NCI-H748 (cell line): ENCODE measurements around the gene FRMD4A.

Source experiments
- DNase-seq: peaks from one replicate; lab custom pipeline; 2025; ENCODE audit not compliant: unreplicated experiment; lab: John Stamatoyannopoulos, UW

FRMD4A gene

DNA sequence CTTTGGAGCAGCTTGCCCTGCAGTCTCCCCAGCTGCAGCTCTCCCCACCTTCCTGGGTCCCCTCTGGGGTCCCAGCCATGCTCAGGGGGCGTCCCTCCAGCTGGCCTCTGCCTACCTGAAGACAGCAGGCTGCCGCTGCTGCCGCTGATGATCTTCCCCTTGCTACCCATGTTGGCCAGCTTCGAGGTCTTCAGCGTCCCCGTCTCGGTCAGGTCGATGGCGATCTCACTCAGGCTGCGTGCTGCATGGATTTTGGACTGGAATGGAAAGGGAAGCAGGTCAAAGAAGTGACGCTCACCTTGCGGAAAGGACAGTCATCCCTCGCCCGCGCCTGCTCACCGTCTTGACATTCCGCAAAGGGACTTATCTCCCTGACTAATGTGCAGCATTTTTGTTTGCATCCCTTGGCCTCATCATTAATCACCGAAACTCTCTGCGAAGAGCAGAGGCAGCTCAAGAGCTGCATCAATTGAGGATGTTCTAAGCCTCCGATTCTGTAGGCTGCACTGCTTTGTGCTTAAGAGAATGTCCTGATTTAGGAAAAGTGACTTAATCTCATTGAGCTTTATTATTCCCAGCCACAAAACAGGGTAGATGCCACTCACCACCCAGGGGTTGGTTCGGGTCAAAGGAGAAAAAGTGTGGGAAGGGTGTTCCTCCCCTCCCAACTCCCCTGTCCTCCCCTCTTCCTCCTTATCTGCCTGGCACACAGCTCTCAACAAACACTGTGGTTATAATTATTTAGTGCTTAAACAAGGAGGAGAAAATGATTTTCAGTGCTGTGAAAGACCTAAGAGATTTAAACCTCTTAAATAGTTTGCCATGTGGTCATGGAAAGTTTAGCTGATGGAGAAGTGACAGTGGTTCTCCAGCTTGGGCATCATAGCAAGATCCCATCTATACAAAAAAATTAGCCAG lies 636.7 kb downstream of the FRMD4A start:
- DNase-seq: no peak

DNA sequence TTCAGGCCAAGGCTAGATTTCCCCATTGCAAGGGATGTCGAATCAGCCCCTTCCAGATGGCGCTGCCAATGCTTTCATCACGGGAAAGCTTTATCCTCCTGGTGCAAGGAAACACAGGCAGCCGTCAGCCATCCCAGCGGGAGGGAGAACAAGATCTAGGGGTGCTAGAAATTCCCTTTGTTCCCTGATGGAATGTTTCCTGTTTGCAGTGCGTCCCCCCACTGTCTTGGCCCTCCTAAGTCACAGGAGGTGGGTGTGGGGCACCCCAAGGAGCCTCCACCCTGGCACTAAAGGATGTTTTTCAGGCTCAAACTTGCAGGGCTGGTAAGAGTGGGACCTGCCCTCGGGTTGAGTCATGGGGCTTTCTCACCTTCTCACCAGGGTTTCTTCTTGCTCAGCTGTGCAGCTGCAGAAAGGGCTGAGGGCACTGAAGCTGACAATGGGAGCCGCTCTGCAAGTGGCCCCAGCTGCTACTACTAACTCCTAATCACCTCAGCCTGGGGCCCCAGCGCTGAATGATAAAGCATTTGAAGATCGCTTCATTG lies 640.4 kb downstream of the FRMD4A start:
- DNase-seq: no peak

DNA sequence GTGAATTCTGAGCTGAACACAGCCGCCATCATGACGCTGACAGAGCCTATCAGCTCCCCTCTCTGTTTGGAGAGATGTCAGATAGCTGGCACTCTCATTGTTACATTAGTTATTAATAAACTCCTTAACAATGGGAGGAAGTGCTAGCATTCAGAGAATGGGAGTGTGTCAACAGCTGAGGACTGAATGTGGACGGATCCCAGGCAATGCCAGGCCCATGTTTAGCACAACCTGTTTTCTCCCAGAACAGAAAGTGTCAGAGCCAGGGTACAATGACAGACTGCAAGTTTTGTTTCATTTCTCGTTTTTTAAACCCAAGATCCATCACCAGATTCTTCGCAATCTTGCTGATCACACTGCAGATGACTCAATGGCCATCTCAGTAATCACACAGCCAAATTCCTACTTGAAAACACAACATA lies 644.4 kb downstream of the FRMD4A start:
- DNase-seq: no peak

GRCh38 chr10:13685885-13686284 lies 644.8 kb downstream of the FRMD4A start:
- no peak for DNase-seq

DNA sequence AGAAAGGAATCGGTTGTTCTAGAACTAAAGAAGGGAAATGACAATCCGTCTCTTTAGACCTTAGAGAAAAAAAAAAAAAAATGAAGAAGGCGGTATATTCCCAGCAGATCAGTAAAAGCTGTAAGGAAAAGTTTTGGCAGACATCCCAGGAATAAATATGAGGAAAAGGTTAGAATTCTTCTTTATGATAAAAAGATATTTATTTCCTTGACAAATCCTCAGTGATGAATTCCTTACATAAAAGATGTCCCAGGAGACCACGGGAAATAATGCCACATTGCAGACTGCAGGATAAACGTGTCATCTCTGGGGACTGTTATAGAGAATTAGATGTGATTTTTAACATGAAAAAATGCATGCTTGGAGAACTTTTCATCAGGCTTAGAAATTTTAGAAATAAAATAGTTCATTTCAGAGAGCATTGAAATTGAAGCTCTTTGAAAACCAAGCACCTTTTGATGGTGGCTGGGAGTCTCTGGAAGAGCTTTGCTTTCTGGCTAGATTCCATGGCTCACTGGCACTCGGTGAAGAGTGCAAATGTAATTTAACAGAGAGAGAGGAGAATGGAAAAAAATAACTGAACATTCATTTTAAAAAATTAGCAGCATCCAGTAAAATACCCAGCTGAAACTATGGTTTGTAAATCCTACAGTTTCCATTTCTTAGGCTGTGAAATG lies 645.8 kb downstream of the FRMD4A start:
- no peak for DNase-seq

GRCh38 chr10:13684252-13684791 lies 646.4 kb downstream of the FRMD4A start:
- DNase-seq: no peak

- no peak for DNase-seq
Observed at GRCh38 chr10:13683017-13683416, 647.7 kb downstream of the FRMD4A start.

GRCh38 chr10:13681960-13682359 lies 648.8 kb downstream of the FRMD4A start:
- no peak for DNase-seq

DNA sequence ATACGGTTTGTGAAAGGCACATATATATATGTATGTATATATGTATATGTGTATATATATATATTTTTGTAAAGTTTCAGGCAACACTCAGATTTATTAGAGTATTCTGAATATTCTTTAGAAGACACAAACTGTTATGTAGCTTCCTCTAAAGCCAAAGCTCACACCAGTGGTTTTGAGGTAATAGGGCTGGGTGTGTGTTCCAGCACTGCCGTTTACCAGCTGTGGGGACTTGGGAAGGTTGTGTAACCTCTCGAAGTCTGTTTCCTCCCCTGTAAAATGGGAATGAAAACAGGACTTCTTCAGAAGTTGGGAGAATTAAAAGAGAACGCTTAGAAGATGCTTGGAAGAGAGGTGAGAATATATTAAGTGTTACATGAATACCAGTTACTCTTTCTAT lies 649.2 kb downstream of the FRMD4A start:
- no peak for DNase-seq

- peak; percentile 62 for DNase-seq
Observed at GRCh38 chr10:13681095-13681494, 649.6 kb downstream of the FRMD4A start.

DNA sequence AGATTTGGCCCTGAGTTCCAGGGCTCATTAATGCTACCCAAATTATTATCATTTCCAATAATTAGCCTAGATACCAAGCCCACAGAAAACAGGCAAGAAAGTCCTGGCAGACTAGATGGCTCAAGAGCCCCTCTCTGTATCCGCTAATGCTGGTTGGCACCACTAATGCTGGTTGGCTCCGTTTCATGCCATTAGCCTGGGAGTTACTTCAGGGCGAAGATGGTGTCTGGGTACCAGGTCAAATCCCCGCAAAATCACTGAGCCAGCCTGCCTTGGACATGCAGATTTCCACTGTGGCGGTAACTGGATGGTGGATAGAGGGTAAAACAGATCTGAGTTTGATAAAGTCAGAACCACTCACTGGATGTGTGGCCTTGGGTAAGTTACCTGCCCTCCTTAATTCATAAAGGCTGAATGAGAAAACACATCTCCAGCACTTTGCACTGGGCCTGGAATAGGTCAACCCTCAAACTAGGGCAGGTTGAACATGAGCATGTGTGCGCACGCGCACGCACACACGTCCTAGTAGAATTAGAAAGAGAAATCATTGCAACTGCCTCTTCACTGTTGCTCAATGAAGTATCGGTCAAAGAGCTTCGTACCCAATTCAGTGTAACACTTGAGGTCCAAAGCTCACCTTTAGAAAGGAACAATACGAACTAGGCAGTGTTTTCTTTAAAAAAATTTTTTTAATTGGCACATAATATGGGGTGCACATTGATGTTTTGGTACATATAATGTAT lies 652.5 kb downstream of the FRMD4A start:
- no peak for DNase-seq

- DNase-seq: no peak
Observed at GRCh38 chr10:13674645-13675588, 655.8 kb downstream of the FRMD4A start.

- no peak for DNase-seq
Observed at GRCh38 chr10:13673156-13673555, 657.6 kb downstream of the FRMD4A start.

- DNase-seq: no peak
Observed at GRCh38 chr10:13672548-13672947, 658.2 kb downstream of the FRMD4A start.

DNA sequence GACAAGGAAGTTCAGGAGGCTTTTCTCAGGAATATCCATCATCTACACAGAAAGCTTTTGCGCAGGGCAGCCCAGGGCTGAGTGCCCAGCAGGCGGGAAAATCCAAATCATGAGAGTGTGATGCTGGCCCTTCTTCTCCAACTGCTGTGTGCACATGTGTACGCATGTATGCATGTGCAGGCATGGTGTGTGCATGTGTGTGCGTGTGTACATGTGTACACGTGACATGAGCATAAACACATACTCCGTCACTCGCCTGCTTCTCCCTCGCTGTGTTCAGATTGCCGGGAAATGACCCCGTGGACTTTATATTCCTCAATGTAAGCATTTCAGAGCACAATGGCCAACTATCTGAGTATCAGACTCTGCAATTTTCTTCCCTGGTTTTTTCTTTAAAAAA lies 658.8 kb downstream of the FRMD4A start:
- no peak for DNase-seq

GRCh38 chr10:13670311-13670710 lies 660.4 kb downstream of the FRMD4A start:
- no peak for DNase-seq

DNA sequence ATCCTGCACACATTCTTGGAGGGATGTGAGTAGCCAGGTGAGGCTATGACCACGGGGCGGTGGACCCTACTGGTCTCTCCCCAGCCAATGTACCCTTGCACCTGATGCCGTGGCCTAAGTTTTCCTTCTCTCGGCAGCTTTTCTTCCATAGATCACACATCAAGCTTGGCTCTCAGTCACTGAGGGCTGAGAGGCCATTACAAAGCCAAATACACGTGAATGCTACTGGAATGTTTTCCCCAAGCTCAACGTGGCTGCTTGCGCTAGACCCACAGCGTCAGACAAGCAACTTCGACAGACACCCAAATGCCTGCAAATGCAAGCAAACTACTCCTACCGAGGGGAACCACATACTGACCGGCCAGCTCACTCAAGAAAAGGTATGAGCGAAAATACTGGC lies 660.8 kb downstream of the FRMD4A start:
- DNase-seq: no peak

DNA sequence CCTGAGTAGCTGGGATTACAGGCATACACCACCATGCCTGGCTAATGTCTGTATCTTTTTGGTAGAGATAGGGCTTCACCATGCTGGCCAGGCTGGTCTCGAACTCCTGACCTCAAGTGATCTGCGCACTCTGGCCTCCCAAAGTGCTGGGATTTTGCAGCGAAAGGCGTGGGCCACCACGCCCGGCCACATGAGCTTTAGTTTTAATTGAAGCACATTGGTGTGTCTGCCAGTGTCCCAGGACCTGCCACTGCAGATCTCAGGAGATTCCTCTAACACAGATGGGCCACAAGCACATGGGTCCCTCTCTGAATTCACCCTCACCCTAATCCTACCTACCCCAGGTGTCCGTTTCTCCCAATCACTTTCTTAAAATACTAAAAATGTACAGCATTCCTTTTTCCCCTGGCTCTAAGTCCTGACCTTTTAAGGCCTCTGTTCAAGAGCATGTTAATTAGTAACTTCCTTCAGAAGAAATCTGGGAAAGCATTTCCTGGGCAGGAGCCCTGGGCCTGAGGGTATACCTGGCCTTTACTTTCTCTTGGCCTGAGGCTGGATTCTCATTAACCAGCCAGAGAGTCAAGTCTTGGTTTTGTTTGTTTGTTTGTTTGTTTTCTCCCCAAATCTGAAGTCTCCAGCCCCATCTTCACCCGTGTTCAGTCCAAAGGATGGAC lies 661.4 kb downstream of the FRMD4A start:
- no peak for DNase-seq

DNA sequence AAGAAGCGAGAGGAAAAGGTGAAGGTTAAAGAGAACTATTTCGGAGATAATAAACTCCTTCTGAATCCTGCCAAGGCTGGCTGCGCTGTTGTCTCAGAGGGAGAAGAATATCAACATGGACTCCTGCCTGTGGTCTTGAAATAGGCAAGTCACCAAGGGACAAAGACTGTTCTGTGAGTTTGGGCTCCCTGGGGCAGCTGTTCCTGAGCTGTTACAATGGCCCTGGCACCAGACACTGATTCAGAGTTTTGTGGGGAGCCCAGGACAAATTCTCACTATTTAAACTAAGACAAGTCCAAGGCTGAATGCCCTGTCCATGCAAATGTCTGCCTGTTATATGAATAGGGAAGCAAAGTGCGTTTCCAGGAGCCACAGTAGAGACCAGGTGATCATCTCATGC lies 662.6 kb downstream of the FRMD4A start:
- no peak for DNase-seq
